ENCODE results near the gene ASAP2.

DNA sequence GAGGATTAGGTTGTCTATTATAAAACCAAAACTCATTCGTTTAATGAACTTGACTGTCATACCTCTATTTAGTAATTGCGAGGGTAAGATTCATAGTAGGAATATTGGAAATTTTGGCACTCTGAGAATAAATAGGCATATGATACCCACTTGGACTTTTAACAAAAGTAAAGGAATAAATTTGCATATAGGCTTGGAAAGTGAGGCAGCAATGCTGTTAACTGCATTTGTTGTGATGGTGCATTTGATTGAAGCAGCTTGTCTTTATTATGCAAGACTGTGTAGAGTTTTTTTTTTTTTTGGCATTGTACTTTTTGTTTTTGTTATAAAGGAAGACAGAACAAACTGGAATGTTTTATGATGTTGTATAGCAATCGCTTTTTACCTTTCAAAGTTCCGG lies 197.8 kb downstream of the ASAP2 start:
- TF ChIP-seq, protein P1, sequence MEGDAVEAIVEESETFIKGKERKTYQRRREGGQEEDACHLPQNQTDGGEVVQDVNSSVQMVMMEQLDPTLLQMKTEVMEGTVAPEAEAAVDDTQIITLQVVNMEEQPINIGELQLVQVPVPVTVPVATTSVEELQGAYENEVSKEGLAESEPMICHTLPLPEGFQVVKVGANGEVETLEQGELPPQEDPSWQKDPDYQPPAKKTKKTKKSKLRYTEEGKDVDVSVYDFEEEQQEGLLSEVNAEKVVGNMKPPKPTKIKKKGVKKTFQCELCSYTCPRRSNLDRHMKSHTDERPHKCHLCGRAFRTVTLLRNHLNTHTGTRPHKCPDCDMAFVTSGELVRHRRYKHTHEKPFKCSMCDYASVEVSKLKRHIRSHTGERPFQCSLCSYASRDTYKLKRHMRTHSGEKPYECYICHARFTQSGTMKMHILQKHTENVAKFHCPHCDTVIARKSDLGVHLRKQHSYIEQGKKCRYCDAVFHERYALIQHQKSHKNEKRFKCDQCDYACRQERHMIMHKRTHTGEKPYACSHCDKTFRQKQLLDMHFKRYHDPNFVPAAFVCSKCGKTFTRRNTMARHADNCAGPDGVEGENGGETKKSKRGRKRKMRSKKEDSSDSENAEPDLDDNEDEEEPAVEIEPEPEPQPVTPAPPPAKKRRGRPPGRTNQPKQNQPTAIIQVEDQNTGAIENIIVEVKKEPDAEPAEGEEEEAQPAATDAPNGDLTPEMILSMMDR (IDR thresholded peaks at IDR 0.05; ENCODE audit: poor library complexity, severe bottlenecking): no peak
- TF ChIP-seq EZH2 (IDR thresholded peaks at IDR 0.05; ENCODE audit: borderline replicate concordance, insufficient read depth, low read length, poor library complexity, severe bottlenecking): no peak
- TF ChIP-seq MXI1 (conservative IDR thresholded peaks at IDR 0.05; ENCODE audit: poor library complexity, severe bottlenecking): no peak
- no peak for TF ChIP-seq SMC3 (conservative IDR thresholded peaks at IDR 0.05; ENCODE audit: poor library complexity)
- TF ChIP-seq, protein P2, sequence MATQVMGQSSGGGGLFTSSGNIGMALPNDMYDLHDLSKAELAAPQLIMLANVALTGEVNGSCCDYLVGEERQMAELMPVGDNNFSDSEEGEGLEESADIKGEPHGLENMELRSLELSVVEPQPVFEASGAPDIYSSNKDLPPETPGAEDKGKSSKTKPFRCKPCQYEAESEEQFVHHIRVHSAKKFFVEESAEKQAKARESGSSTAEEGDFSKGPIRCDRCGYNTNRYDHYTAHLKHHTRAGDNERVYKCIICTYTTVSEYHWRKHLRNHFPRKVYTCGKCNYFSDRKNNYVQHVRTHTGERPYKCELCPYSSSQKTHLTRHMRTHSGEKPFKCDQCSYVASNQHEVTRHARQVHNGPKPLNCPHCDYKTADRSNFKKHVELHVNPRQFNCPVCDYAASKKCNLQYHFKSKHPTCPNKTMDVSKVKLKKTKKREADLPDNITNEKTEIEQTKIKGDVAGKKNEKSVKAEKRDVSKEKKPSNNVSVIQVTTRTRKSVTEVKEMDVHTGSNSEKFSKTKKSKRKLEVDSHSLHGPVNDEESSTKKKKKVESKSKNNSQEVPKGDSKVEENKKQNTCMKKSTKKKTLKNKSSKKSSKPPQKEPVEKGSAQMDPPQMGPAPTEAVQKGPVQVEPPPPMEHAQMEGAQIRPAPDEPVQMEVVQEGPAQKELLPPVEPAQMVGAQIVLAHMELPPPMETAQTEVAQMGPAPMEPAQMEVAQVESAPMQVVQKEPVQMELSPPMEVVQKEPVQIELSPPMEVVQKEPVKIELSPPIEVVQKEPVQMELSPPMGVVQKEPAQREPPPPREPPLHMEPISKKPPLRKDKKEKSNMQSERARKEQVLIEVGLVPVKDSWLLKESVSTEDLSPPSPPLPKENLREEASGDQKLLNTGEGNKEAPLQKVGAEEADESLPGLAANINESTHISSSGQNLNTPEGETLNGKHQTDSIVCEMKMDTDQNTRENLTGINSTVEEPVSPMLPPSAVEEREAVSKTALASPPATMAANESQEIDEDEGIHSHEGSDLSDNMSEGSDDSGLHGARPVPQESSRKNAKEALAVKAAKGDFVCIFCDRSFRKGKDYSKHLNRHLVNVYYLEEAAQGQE (IDR thresholded peaks at IDR 0.05; ENCODE audit: borderline replicate concordance): no peak
- TF ChIP-seq EP300 (conservative IDR thresholded peaks at IDR 0.05; ENCODE audit: poor library complexity, severe bottlenecking): no peak
- no peak for TF ChIP-seq POLR2AphosphoS5 (IDR thresholded peaks at IDR 0.05)
